Fibroblast of lung (primary cell): ENCODE results near the gene SLC24A3. TPM values are rescaled to one million over a fixed set of nuclear protein-coding genes. Genes with fewer than 3 reads are reported as not detected.

Experiments
- DNase-seq, 2 donors: peaks; one replicate each; pipeline versions ENCODE4 v3.0.0 to v3.0.0-alpha.2; 2010; ENCODE audit warnings: low read depth in 2 of 2
- H2AFZ ChIP-seq: 2 replicates; pipeline ENCODE4 v1.5.1; 2012; ENCODE audit warnings: low read length, control low read depth, inconsistent platforms
- H3K27ac ChIP-seq: 2 replicates; pipeline ENCODE4 v1.5.1; 2011; ENCODE audit warnings: low read length, control low read depth; ENCODE audit not compliant: insufficient read depth
- H3K27me3 ChIP-seq: 2 replicates; pipeline ENCODE4 v1.5.1; 2011; ENCODE audit warnings: mild to moderate bottlenecking, low read length; ENCODE audit not compliant: control insufficient read depth, insufficient read depth
- H3K36me3 ChIP-seq: 2 replicates; pipeline ENCODE4 v1.5.1; 2011; ENCODE audit warnings: low read length; ENCODE audit not compliant: control insufficient read depth, insufficient read depth
- H3K4me1 ChIP-seq: 2 replicates; pipeline ENCODE4 v1.5.1; 2011; ENCODE audit warnings: low read length; ENCODE audit not compliant: control insufficient read depth, insufficient read depth; ENCODE audit errors: extremely low read depth
- H3K4me2 ChIP-seq: 2 replicates; pipeline ENCODE4 v1.5.1; 2011; ENCODE audit warnings: low read length, control low read depth; ENCODE audit not compliant: insufficient read depth; ENCODE audit errors: extremely low read depth
- H3K4me3 ChIP-seq, 4 experiments: fragments of 200-600 bp in 1 of 4; sonication (generic) in 1 of 4; replicated peaks in 1 of 4; 2 replicates each; pipeline ENCODE4 v1.5.1; 2011 to 2016; ENCODE audit warnings: low read length in 4 of 4, low read depth in 3 of 4, mild to moderate bottlenecking in 3 of 4, control low read depth in 2 of 4, inconsistent platforms in 1 of 4, mixed read lengths in 1 of 4; ENCODE audit not compliant: insufficient read depth in 1 of 4; ENCODE audit errors: control extremely low read depth in 1 of 4
- H3K79me2 ChIP-seq: 2 replicates; pipeline ENCODE4 v1.5.1; 2012; ENCODE audit warnings: mild to moderate bottlenecking, low read length, inconsistent platforms; ENCODE audit not compliant: control insufficient read depth, insufficient read depth
- H3K9ac ChIP-seq: 2 replicates; pipeline ENCODE4 v1.5.1; 2011; ENCODE audit warnings: mild to moderate bottlenecking, low read length, control low read depth; ENCODE audit not compliant: insufficient read depth
- H3K9me3 ChIP-seq: 2 replicates; pipeline ENCODE4 v1.5.1; 2012; ENCODE audit warnings: low read depth, low read length; ENCODE audit not compliant: control insufficient read depth, insufficient read depth
- H4K20me1 ChIP-seq: 2 replicates; pipeline ENCODE4 v1.5.1; 2011; ENCODE audit warnings: low read length; ENCODE audit not compliant: control insufficient read depth, insufficient read depth; ENCODE audit errors: extremely low read depth
- CTCF ChIP-seq, 2 donors: IDR thresholded peaks in 1 of 2; conservative IDR thresholded peaks in 1 of 2; 1 replicate in 1 of 2; 2 replicates in 1 of 2; pipeline ENCODE4 v1.5.1; 2011 to 2012; ENCODE audit warnings: low read length in 2 of 2, control low read depth in 1 of 2, inconsistent platforms in 1 of 2, low read depth in 1 of 2, mild to moderate bottlenecking in 1 of 2
- EZH2 ChIP-seq: IDR thresholded peaks from 2 replicates; pipeline ENCODE4 v1.5.1; 2012; ENCODE audit warnings: low read length, control low read depth, mild to moderate bottlenecking; ENCODE audit errors: missing control alignments
- polyA plus RNA-seq, 2 donors: library from polyadenylated mRNA; depleted of rRNA in 1 of 2; stranded (reverse) in 1 of 2; unstranded in 1 of 2; fragments of >200 nt; gene quantifications; 2 replicates each; pipeline ENCODE4 v1.2.1, GENCODE V29; 2011 to 2012; ENCODE audit warnings: missing spikeins in 1 of 2
- total RNA-seq: library from RNA; depleted of rRNA; stranded (reverse); fragments of >200 nt; gene quantifications from 2 replicates; pipeline ENCODE4 v1.2.1, GENCODE V29; 2014

Gene SLC24A3
- total and polyA plus RNA-seq, 2 donors (not counting 1 experiment from before 2014, with no cell fraction given): 0.03 to 1.8 TPM

- Histone ChIP-seq H3K27ac (no peak overlapping the region), H3K79me2 (no peaks in the 10 kb centered on the region), H2AFZ (no peak overlapping the region), H3K9ac (no peak overlapping the region), H3K27me3 (no peaks in the 10 kb centered on the region), H4K20me1 (no peaks in the 10 kb centered on the region), H3K9me3 (no peaks in the 10 kb centered on the region), H3K4me1 (no peaks in the 10 kb centered on the region), H3K4me3 (no peak overlapping the region), H3K4me2 (no peak overlapping the region), H3K36me3 (no peaks in the 10 kb centered on the region)
- no peak for DNase-seq
- no peak for TF ChIP-seq EZH2
- no peak for TF ChIP-seq CTCF (conservative IDR thresholded peaks at IDR 0.05 in 1 of 2, IDR thresholded peaks at IDR 0.05 in 1 of 2; ENCODE audit: low read depth in 1 of 2, low read length in 2 of 2)
These were observed 510.6 kb downstream of the SLC24A3 start for GRCh38 chr20:19723051-19723450.

GRCh38 chr20:19723813-19724430 lies 511.5 kb downstream of the SLC24A3 start:
- Histone ChIP-seq H3K79me2 (no peaks in the 10 kb centered on the region), H3K36me3 (no peaks in the 10 kb centered on the region), H4K20me1 (no peaks in the 10 kb centered on the region), H3K4me2 (no peak overlapping the region), H3K27me3 (no peaks in the 10 kb centered on the region), H3K27ac (no peak overlapping the region), H3K9me3 (no peaks in the 10 kb centered on the region), H3K4me1 (no peaks in the 10 kb centered on the region), H3K4me3 (no peak overlapping the region), H3K9ac (no peak overlapping the region), H2AFZ (no peak overlapping the region)
- DNase-seq: no peak
- no peak for TF ChIP-seq CTCF (conservative IDR thresholded peaks at IDR 0.05 in 1 of 2, IDR thresholded peaks at IDR 0.05 in 1 of 2; ENCODE audit: low read depth in 1 of 2, low read length in 2 of 2)
- no peak for TF ChIP-seq EZH2

GRCh38 chr20:19725373-19725772 lies 512.9 kb downstream of the SLC24A3 start:
- Histone ChIP-seq H3K27ac (no peak overlapping the region), H3K79me2 (no peaks in the 10 kb centered on the region)

More at GRCh38 chr20:19725373-19725772, 512.9 kb downstream of the SLC24A3 start:
- Histone ChIP-seq H3K36me3 (no peaks in the 10 kb centered on the region), H4K20me1 (no peaks in the 10 kb centered on the region), H3K4me2 (no peak overlapping the region), H3K4me3 (no peak overlapping the region), H3K9ac (no peak overlapping the region), H3K27me3 (no peaks in the 10 kb centered on the region), H2AFZ (no peak overlapping the region), H3K9me3 (no peaks in the 10 kb centered on the region), H3K4me1 (no peaks in the 10 kb centered on the region)
- no peak for DNase-seq
- no peak for TF ChIP-seq CTCF (conservative IDR thresholded peaks at IDR 0.05 in 1 of 2, IDR thresholded peaks at IDR 0.05 in 1 of 2; ENCODE audit: low read depth in 1 of 2, low read length in 2 of 2)
